SKM-1 (cell line): ENCODE results near the gene DAPK1.
"Not testable (repeated sequence)": the region's sequence is repeated elsewhere in the genome, so short reads cannot be mapped to it uniquely, and the experiment has no call there.

Experiments
- DNase-seq: peaks from one replicate; lab custom pipeline; 2025; ENCODE audit not compliant: unreplicated experiment; lab: John Stamatoyannopoulos, UW

DAPK1 gene

GRCh38 chr9:87729246-87729645 lies 231.6 kb downstream of the DAPK1 start:
- no peak for DNase-seq

GRCh38 chr9:87731321-87731720 lies 233.7 kb downstream of the DAPK1 start:
- no peak for DNase-seq

GRCh38 chr9:87732344-87732743 lies 234.7 kb downstream of the DAPK1 start:
- no peak for DNase-seq

DNA sequence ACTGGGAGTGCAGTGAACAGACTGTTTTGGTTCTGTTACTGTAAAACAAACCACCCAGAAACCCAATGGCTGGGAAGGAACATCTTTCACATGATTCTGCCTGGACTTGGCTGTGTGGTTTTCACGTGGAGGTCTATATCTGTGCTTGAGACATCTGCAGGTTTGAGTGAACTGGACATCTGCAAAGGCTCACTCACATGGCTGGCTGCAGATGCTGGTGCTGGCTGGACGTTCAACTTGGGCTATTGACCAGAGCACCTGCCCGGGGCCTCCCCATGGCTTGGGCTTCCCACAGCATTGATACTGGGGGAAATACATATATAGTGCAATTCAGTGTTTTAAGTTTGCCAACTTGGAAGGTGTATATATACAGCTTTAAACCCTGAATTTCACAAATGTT lies 235.1 kb downstream of the DAPK1 start:
- no peak for DNase-seq

GRCh38 chr9:87733273-87734052 lies 235.8 kb downstream of the DAPK1 start:
- DNase-seq = no peak

DNA sequence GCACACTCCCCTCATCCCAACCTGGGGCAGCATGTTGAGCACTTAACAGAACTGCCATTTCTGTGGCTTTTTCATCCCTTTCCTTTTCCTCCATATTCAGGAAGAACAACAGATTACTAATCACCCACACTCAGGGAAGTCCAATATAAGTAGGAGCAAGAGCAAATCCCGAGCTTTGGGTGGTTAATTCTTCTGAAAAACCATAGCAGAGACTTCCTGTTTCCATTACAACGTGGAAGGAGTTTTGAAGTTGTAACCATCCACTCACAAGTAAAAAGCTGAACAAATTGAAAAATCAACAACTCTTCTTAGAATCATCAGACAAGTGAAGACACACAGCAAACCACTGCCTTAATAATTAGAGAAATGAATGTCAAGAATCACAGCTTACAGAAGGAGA lies 236.4 kb downstream of the DAPK1 start:
- no peak for DNase-seq

DNA sequence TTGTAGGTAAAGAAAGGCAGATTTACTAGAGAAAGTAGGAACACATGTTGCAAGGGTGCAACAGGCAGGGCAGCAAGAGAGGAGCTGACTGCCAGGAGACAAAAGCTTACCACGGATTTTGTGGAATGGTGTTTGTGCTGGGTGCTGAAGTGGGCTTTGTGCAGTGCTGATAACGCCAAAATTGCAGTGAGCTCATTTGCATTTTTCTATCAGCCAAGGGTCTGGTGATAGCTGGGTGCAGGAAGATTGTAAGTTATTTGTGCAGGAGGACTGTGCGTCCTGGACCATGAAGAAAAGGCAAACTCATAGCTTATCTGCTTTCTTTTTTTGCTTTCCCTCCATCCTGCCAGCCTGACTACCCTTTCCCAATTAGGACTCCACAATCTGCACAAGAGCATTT lies 241.9 kb downstream of the DAPK1 start:
- no peak for DNase-seq

DNA sequence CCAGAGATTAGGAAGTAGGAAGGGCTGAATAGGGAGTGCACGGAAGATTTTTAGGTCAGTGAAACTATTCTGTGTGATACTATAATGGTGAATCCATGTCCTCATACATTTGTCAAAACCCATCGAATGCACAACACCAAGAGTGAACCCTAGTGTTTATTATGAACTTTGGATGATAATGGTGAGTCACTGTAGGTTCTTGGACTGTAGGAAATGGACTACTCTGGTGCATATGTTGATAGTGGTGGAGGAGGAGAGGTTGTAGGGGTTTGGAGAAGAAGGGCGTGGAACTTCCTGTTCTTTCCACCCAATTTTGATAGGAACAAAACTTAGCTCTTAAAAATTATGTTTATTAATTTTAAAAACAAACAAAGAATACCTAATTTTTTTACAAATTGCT lies 242.5 kb downstream of the DAPK1 start:
- DNase-seq = no peak

DNA sequence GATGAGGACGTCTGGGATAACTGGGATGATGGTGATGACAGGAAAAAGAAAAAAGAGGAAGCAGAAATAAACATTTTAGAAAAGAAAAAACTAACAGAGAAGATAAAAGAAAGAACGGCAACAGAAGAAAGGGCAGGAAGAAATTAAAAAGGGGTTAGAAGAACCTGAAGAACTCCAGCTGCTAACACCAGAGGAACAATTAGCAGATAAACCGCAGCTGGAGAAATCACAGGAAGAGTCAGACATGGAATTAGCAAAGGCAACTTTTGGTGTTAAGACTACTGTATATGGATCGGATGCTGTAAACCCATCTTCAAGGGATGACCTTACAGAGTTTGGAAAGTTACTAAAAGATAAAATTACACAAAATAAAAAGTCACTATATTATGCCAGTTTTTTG lies 243.7 kb downstream of the DAPK1 start:
- DNase-seq = no peak

- no peak for DNase-seq
Observed at GRCh38 chr9:87741891-87742290, 244.2 kb downstream of the DAPK1 start.

- DNase-seq = no peak
Observed at GRCh38 chr9:87742813-87743428, 245.3 kb downstream of the DAPK1 start.

DNA sequence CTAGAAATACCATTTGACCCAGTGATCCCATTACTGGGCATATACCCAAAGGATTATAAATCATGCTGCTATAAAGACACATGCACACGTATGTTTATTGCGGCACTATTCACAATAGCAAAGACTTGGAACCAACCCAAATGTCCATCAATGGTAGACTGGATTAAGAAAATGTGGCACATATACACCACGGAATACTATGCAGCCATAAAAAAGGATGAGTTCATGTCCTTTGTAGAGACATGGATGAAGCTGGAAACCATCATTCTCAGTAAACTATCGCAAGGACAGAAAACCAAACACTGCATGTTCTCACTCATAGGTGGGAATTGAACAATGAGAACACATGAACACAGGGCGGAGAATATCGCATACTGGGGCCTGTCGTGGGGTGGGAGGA lies 246.6 kb downstream of the DAPK1 start:
- not testable (repeated sequence) for DNase-seq

DNA sequence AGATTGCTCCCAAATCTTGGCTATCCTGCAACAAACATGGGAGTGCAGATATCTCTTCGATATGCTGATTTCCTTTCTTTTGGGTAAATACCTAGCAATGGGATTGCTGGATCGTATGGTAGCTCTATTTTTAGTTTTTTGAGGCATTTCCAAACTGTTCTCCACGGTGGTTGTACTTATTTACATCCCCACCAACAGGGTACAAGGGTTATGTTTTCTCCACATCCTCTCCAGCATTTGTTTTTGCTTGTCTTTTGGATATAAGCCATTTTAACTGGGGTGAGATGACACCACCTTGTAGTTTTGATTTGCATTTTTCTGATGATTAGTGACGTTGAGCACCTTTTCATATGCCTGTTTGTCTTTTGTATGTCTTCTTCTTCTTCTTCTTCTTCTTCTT lies 248.5 kb downstream of the DAPK1 start:
- DNase-seq = no peak

DNA sequence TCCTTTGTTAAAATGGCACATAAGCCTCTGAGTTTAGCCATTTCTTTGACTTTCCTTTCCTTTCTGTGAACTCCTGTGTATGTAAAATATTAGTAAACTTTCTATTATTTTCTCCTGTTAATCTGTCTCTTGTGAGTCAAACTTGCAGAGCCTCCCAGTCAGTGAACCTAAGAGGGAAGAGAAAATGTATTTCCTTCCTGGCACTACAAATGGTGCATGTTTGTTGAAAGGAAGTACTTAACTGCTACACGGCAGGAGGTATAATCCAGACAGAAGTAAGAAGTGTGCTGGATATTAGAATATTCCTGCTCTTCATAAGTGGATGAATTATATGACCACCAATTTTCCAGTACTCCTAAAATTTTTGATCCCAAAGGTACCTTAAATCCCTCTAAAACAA lies 251.2 kb downstream of the DAPK1 start:
- no peak for DNase-seq

- no peak for DNase-seq
Observed at GRCh38 chr9:87749335-87750035, 251.8 kb downstream of the DAPK1 start.

DNA sequence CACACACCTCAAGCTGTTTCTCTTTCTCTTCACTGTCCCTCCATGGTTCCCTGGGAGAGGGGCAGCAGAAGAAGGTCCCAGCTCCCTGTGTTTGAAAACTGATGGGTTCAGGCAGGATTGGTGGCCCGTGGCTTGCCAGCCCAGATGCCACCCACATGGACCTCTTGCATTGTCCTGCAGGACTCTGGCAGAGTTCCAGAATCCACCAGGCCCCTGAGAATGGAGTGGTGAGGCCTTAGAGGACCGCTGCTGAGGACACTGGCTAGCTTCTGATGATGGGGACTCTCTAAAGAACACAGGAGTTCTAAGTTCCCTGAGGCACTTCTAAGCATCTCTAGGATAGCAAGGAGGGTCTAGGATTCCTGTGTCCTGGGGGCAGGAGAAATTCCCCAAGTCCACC lies 253.1 kb downstream of the DAPK1 start:
- DNase-seq = no peak

DNA sequence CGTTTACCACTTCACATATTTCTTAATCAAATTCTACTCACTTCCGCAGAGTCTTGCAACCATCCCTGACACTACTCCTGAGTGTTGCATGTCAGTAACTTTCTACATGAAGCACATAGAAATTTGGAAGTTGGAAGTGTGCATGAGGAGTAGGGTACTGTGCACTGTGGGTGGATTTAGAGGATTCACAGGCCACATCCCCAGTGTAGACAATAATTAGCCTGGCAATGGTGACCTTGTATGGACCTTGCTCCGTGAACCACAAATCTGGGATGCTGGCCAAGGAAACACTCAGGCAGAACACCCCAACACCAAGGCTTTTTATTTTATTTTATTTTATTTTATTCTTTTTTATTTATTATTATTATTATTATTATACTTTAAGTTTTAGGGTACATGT lies 253.8 kb downstream of the DAPK1 start:
- no peak for DNase-seq

- no peak for DNase-seq
Observed at GRCh38 chr9:87751868-87752267, 254.2 kb downstream of the DAPK1 start.

DNA sequence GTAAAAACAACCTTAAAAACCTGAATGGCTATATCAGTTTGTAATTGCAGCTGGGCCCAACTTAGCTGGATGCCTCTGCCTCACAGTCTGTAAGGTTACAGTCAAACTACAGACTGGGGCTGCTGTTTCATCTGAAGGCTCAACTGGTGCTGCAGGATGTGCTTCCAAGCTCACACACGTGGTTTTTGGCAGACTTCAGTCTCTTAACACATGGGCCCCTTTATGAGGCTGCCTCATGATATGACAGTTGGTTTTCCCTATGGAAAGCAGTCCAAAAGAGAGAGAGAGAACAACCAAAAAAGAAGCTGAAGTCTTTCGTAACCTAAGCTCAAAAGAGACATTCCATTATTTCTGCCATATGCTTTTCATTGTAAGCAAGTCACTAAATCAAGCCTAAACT lies 255.6 kb downstream of the DAPK1 start:
- DNase-seq = no peak
